K562 (cell line): ENCODE data around the gene FGF1. TPM values are rescaled to one million over a fixed set of nuclear protein-coding genes. Genes with fewer than 3 reads are reported as not detected.
A peak's percentile ranks its signal among the peaks of the same experiment; 100 is the strongest.

Experiments used
- ATAC-seq: fragments of 200-7000 bp; cut with Tn5 transposase; 3 replicates; pipeline ENCODE4 v1.9.1; 2020; ENCODE audit warnings: moderate library complexity
- BruUV-seq: library from RNA; stranded (reverse); fragments of 400-500 nt; replicated peaks from 2 replicates; lab custom pipeline; 2021; lab: Mats Ljungman, UMichigan
- CTCF ChIA-PET: fragments of 300-600 bp; formaldehyde crosslinking; extraction: SDS; loops from one replicate; lab custom pipeline; 2021; ENCODE audit warnings: low intra/inter-chr PET ratio; lab: Yijun Ruan, JAX
- POLR2A ChIA-PET: fragments of 300-600, 350-650 bp; sonication (Branson Sonifier 250); formaldehyde crosslinking; extraction: SDS; loops from one replicate; lab custom pipeline; 2021; ENCODE audit warnings: antibody characterized with exemption, inconsistent platforms; lab: Yijun Ruan, JAX
- DNase-seq, 4 experiments: peaks; one replicate each; pipeline versions ENCODE4 v3.0.0 to v3.0.0-alpha.2; 2011 to 2018; ENCODE audit warnings: low spot score in 3 of 4, mixed read lengths in 3 of 4; ENCODE audit errors: extremely low read depth in 1 of 4
- FAIRE-seq: peaks from 2 replicates; lab custom pipeline; 2011; peaks lifted over from hg19 to GRCh38; lab: Jason Lieb, UNC
- H2AFZ ChIP-seq: 2 replicates; pipeline ENCODE4 v1.6.0; 2011; ENCODE audit warnings: low read depth, low read length, control low read depth, inconsistent platforms
- H3K27ac ChIP-seq: fragments of 200-600 bp; 3 replicates; pipeline ENCODE4 v1.8.0; 2011; ENCODE audit warnings: low read depth, mild to moderate bottlenecking, control low read depth, inconsistent platforms, low read length, moderate library complexity, mixed read lengths; ENCODE audit errors: extremely low read depth
- H3K27me3 ChIP-seq, 2 experiments: fragments of 300-600 bp in 1 of 2; 2 replicates in 1 of 2; 3 replicates in 1 of 2; pipeline versions ENCODE4 v1.6.0 to v1.8.0; 2011; ENCODE audit warnings: inconsistent platforms in 2 of 2, low read length in 2 of 2, mild to moderate bottlenecking in 1 of 2, mixed read lengths in 1 of 2, moderate library complexity in 1 of 2; ENCODE audit not compliant: control insufficient read depth in 2 of 2, insufficient read depth in 2 of 2
- H3K36me3 ChIP-seq: fragments of 300-600 bp; 3 replicates; pipeline ENCODE4 v1.8.0; 2011; ENCODE audit warnings: mild to moderate bottlenecking, low read length, inconsistent platforms; ENCODE audit not compliant: control insufficient read depth, insufficient read depth
- H3K4me1 ChIP-seq, 2 experiments: fragments of 200-600 bp in 1 of 2; replicated peaks in 1 of 2; 2 replicates in 1 of 2; 3 replicates in 1 of 2; pipeline versions ENCODE4 v1.5.1 to v1.8.0; 2011; ENCODE audit warnings: inconsistent platforms in 2 of 2, low read length in 2 of 2, mild to moderate bottlenecking in 1 of 2, mixed read lengths in 1 of 2, moderate library complexity in 1 of 2; ENCODE audit not compliant: control insufficient read depth in 2 of 2, insufficient read depth in 2 of 2
- H3K4me2 ChIP-seq: 2 replicates; pipeline ENCODE4 v1.6.1; 2011; ENCODE audit warnings: low read length, control low read depth, inconsistent platforms, mixed read lengths; ENCODE audit not compliant: insufficient read depth
- H3K4me3 ChIP-seq: fragments of 200-600 bp; sonication (generic), shearing (Covaris generic); 2 replicates; pipeline ENCODE4 v1.5.1; 2016; ENCODE audit warnings: control low read depth, inconsistent platforms
- H3K79me2 ChIP-seq: fragments of 200-600 bp; 3 replicates; pipeline ENCODE4 v1.8.0; 2011; ENCODE audit warnings: low read length, inconsistent platforms; ENCODE audit not compliant: control insufficient read depth, insufficient read depth
- H3K9ac ChIP-seq, 2 experiments: 2 replicates each; pipeline versions ENCODE4 v1.6.0 to v1.6.1; 2011; ENCODE audit warnings: low read depth in 2 of 2, low read length in 2 of 2, control low read depth in 1 of 2, inconsistent platforms in 1 of 2, mild to moderate bottlenecking in 1 of 2, mixed read lengths in 1 of 2; ENCODE audit not compliant: insufficient read depth in 1 of 2
- H3K9me1 ChIP-seq: one replicate; pipeline ENCODE4 v1.6.0; 2011; ENCODE audit warnings: inconsistent platforms, mild to moderate bottlenecking, low read length, moderate library complexity; ENCODE audit not compliant: control insufficient read depth, insufficient read depth
- H3K9me3 ChIP-seq: replicated peaks from 2 replicates; pipeline ENCODE4 v1.5.1; 2011; ENCODE audit warnings: low read depth, low read length, inconsistent platforms; ENCODE audit not compliant: control insufficient read depth, insufficient read depth
- H4K20me1 ChIP-seq: replicated peaks from 2 replicates; pipeline ENCODE4 v1.6.1; 2011; ENCODE audit warnings: low read length, inconsistent platforms, mixed read lengths; ENCODE audit not compliant: control insufficient read depth, insufficient read depth
- FOXA3 ChIP-seq, 2 experiments: fragments of 450-650 bp in 1 of 2; sonication (generic) in 1 of 2; formaldehyde crosslinking; IDR thresholded peaks in 1 of 2; conservative IDR thresholded peaks in 1 of 2; 2 replicates each; pipeline versions ENCODE4 v1.4.0 to v1.8.0; 2020 to 2022; ENCODE audit warnings: mild to moderate bottlenecking in 2 of 2, missing genetic modification reagents in 1 of 2
- IRF9 ChIP-seq: fragments of 450-650 bp; IDR thresholded peaks from 2 replicates; pipeline ENCODE4 v1.6.1; 2016; ENCODE audit warnings: missing biosample characterization, missing genetic modification characterization
- MCM5 ChIP-seq: fragments of 450-650 bp; IDR thresholded peaks from 2 replicates; pipeline ENCODE4 v1.6.1; 2016; ENCODE audit warnings: low read depth
- PATZ1 ChIP-seq: fragments of 250-450 bp; sonication (Bioruptor Pico); IDR thresholded peaks from 2 replicates; pipeline ENCODE4 v1.5.0; 2020; ENCODE audit warnings: mild to moderate bottlenecking, borderline replicate concordance
- RFX1 ChIP-seq: fragments of 450-650 bp; IDR thresholded peaks from 2 replicates; pipeline ENCODE4 v1.6.1; 2016; ENCODE audit warnings: mild to moderate bottlenecking, moderate library complexity
- ZNF354B ChIP-seq: fragments of 250-450 bp; sonication (Bioruptor Pico); IDR thresholded peaks from 2 replicates; pipeline ENCODE4 v1.4.0; 2020
- ZNF592 ChIP-seq: fragments of 450-650 bp; IDR thresholded peaks from 2 replicates; pipeline ENCODE4 v1.6.1; 2017; ENCODE audit warnings: antibody characterized with exemption, mild to moderate bottlenecking
- WGBS: fragments of 100-300 bp; shearing (Covaris generic); methylation state at CpG from one replicate; pipeline ENCODE4 v1.1.6; 2016; ENCODE audit warnings: low coverage, mixed read lengths; ENCODE audit not compliant: insufficient coverage; ENCODE audit errors: missing lambda C conversion rate; 5-methylcytosine and 5-hydroxymethylcytosine counted together
- in situ Hi-C: fragments of 300-500 bp; cut with MboI; formaldehyde crosslinking; loops from 4 replicates; pipeline ENCODE4 v1.15.0; 2018; ENCODE audit warnings: inconsistent platforms, mixed read lengths
- intact Hi-C: fragments of 100-400 bp; cut with micrococcal nuclease; formaldehyde crosslinking; loops from 2 replicates; pipeline ENCODE4 v1.14.2; 2022
- polyA plus RNA-seq, 8 experiments: library from polyadenylated mRNA; depleted of rRNA in 4 of 8; stranded (reverse) in 5 of 8; unstranded in 3 of 8; fragments of >200 nt; fragmentation: Nextera tagmentation in 2 of 8; fragmentation: Illumina TruSeq in 1 of 8; extraction: Ambion mirVana in 2 of 8; extraction: Trizol in 1 of 8; gene quantifications; 2 replicates each; pipeline versions ENCODE4 v1.2.1 to v1.2.3, GENCODE V29; 2011 to 2014; ENCODE audit warnings: inconsistent platforms in 1 of 8, missing spikeins in 1 of 8
- total RNA-seq, 7 experiments: library from RNA; depleted of rRNA in 6 of 7; stranded (reverse); fragments of >200 nt in 6 of 7; fragmentation: Illumina TruSeq in 2 of 7; extraction: Trizol in 2 of 7; gene quantifications; 2 replicates each; pipeline versions ENCODE4 v1.2.1 to v1.2.3, GENCODE V29; 2011 to 2021; ENCODE audit warnings: low replicate concordance in 1 of 7
- TF ChIP-seq, protein P1 (sequence below): fragments of 450-650 bp; formaldehyde crosslinking; IDR thresholded peaks from 2 replicates; pipeline ENCODE4 v1.4.0; 2020; ENCODE audit warnings: mild to moderate bottlenecking, moderate library complexity
- TF ChIP-seq, protein P2 (sequence below): fragments of 450-650 bp; formaldehyde crosslinking; IDR thresholded peaks from 2 replicates; pipeline ENCODE4 v1.4.0; 2022; ENCODE audit warnings: mild to moderate bottlenecking, moderate library complexity
- TF ChIP-seq, protein P3 (sequence below): fragments of 250-450 bp; sonication (Bioruptor Pico); IDR thresholded peaks from 2 replicates; pipeline ENCODE4 v1.9.0; 2021; ENCODE audit warnings: mild to moderate bottlenecking

Gene FGF1
- total and polyA plus RNA-seq, 9 of the 15 experiments (the other 6 are each of a cell fraction or from before 2014, with no cell fraction given), result not detected

GRCh38 chr5:142600611-142601358, 85.1 kb downstream of the FGF1 start:
- Histone ChIP-seq H3K9me1 (no peaks in the 10 kb centered on the region), H4K20me1 (no peaks in the 10 kb centered on the region; the same call in 1 of the 2 replicates), H3K79me2 (no peaks in the 10 kb centered on the region), H3K4me3 (no peak overlapping the region), H3K9ac (no peak overlapping the region), H3K9me3 (no peaks in the 10 kb centered on the region), H3K36me3 (no peaks in the 10 kb centered on the region), H3K27ac (no peak overlapping the region), H3K27me3 (peaks cover 21 to 25% of the 10 kb centered on the region in 2 experiments), H3K4me1 (peaks cover 4% of the 10 kb centered on the region in 2 experiments; a peak in 4 of 5 replicates), H2AFZ (no peak overlapping the region), H3K4me2 (0 out of 2 replicates have a peak overlapping the region, but pooled peaks have one; percentile 9)
- POLR2A ChIA-PET, result interaction anchor here (1.0 kb wide), 1 partner anchor 17 kb away, joined by 3 read pairs; no protein-coding TSS in a partner anchor
- DNase-seq, result peak in 1 of 4 experiments; percentile 3
- FAIRE-seq, result no peak
- intact Hi-C loops, result no loop called here
- CTCF ChIA-PET, result no interaction called here
- in situ Hi-C loops, result no loop called here
- peak; percentile 38; the same call in 1 of the 3 replicates for ATAC-seq
- WGBS, result 2% methylated on average over 20 of the region's 20 CpGs
- no TSS peak for BruUV-seq
- TF ChIP-seq ZNF592 (no peak), PATZ1 (CRISPR knock-in tag) (no peak), ZNF354B (CRISPR knock-in tag) (no peak), FOXA3 (CRISPR knock-in tag; conservative IDR thresholded peaks at IDR 0.05 in 1 of 2, IDR thresholded peaks at IDR 0.05 in 1 of 2) (0 out of 4 replicates have a peak, but pooled peaks of 1 of the 2 experiments have one; percentile 25), IRF9 (no peak), RFX1 (no peak), MCM5 (no peak)
- TF ChIP-seq, protein P1, sequence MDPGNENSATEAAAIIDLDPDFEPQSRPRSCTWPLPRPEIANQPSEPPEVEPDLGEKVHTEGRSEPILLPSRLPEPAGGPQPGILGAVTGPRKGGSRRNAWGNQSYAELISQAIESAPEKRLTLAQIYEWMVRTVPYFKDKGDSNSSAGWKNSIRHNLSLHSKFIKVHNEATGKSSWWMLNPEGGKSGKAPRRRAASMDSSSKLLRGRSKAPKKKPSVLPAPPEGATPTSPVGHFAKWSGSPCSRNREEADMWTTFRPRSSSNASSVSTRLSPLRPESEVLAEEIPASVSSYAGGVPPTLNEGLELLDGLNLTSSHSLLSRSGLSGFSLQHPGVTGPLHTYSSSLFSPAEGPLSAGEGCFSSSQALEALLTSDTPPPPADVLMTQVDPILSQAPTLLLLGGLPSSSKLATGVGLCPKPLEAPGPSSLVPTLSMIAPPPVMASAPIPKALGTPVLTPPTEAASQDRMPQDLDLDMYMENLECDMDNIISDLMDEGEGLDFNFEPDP (CRISPR knock-in tag), result no peak
- TF ChIP-seq, protein P2, sequence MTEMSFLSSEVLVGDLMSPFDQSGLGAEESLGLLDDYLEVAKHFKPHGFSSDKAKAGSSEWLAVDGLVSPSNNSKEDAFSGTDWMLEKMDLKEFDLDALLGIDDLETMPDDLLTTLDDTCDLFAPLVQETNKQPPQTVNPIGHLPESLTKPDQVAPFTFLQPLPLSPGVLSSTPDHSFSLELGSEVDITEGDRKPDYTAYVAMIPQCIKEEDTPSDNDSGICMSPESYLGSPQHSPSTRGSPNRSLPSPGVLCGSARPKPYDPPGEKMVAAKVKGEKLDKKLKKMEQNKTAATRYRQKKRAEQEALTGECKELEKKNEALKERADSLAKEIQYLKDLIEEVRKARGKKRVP (CRISPR knock-in tag), result 0 out of 2 replicates have a peak, but pooled peaks have one; percentile 21
- TF ChIP-seq, protein P3, sequence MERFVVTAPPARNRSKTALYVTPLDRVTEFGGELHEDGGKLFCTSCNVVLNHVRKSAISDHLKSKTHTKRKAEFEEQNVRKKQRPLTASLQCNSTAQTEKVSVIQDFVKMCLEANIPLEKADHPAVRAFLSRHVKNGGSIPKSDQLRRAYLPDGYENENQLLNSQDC (CRISPR knock-in tag), result no peak
